Sigmoid colon (tissue), 7 donors: ENCODE data around the gene RIPK3. TPM values are rescaled to one million over a fixed set of nuclear protein-coding genes. Genes with fewer than 3 reads are reported as not detected.
A peak's percentile ranks its signal among the peaks of the same experiment; 100 is the strongest.

Source experiments
- DNase-seq: peaks from one replicate; pipeline ENCODE4 v3.0.0-alpha.2; 2019
- H3K27ac ChIP-seq, 4 donors: fragments of 200-600 bp; sonication (generic); one replicate each; pipeline ENCODE4 v1.5.1; 2016 to 2019; ENCODE audit warnings: mild to moderate bottlenecking in 1 of 4
- H3K27me3 ChIP-seq, 3 donors: fragments of 200-600 bp; sonication (generic); one replicate each; pipeline ENCODE4 v1.5.1; 2019; ENCODE audit warnings: mild to moderate bottlenecking in 1 of 3
- H3K36me3 ChIP-seq, 4 donors: fragments of 200-600 bp; sonication (generic); one replicate each; pipeline ENCODE4 v1.5.1; 2016 to 2019
- H3K4me1 ChIP-seq, 4 donors: fragments of 200-600 bp; sonication (generic); one replicate each; pipeline ENCODE4 v1.5.1; 2017 to 2019
- H3K4me3 ChIP-seq, 4 donors: fragments of 200-600 bp; sonication (generic); one replicate each; pipeline ENCODE4 v1.5.1; 2017 to 2019; ENCODE audit warnings: mild to moderate bottlenecking in 2 of 4, moderate library complexity in 1 of 4
- H3K9me3 ChIP-seq, 4 donors: fragments of 200-600 bp in 3 of 4; sonication (generic) in 3 of 4; one replicate each; pipeline versions ENCODE4 v1.5.1 to v1.6.1; 2013 to 2019
- EP300 ChIP-seq, 4 donors: sonication (generic); formaldehyde crosslinking; IDR thresholded peaks; one replicate each; pipeline ENCODE4 v1.6.1; 2017; ENCODE audit warnings: antibody characterized with exemption in 4 of 4
- POLR2A ChIP-seq, 2 donors: fragments of 450-650 bp; IDR thresholded peaks; one replicate each; pipeline ENCODE4 v1.6.1; 2016; ENCODE audit warnings: antibody characterized with exemption in 2 of 2, mild to moderate bottlenecking in 2 of 2, moderate library complexity in 2 of 2
- POLR2AphosphoS5 ChIP-seq, 4 donors: sonication (generic); formaldehyde crosslinking; IDR thresholded peaks; one replicate each; pipeline ENCODE4 v1.6.1; 2017; ENCODE audit warnings: antibody characterized with exemption in 4 of 4
- WGBS, 2 donors: extraction: QIAGEN DNeasy Blood & Tissue Kit; methylation state at CpG; one replicate each; pipeline ENCODE4 v1.1.7; 2013; 5-methylcytosine and 5-hydroxymethylcytosine counted together
- intact Hi-C: fragments of 100-400 bp; cut with DNase I; formaldehyde crosslinking; loops from one replicate; pipeline ENCODE4 v1.15.1; 2023
- polyA plus RNA-seq, 3 donors: library from polyadenylated mRNA; stranded (reverse); fragments of 200-250 nt; gene quantifications; one replicate each; pipeline ENCODE4 v1.2.3, GENCODE V29; 2013
- total RNA-seq, 4 donors: library from RNA; depleted of rRNA; stranded (reverse); fragments of >200 nt; gene quantifications; one replicate each; pipeline ENCODE4 v1.1.0, GENCODE V29; 2016
- TF ChIP-seq, protein P1 (sequence below), 4 experiments: fragments of 450-650 bp in 3 of 4; fragments of 200-600 bp in 1 of 4; IDR thresholded peaks; one replicate each; pipeline ENCODE4 v1.5.1; 2016 to 2019; ENCODE audit warnings: antibody characterized with exemption in 4 of 4, mild to moderate bottlenecking in 3 of 4, moderate library complexity in 2 of 4
- donor health status: healthy with polysubstance abuse.
- donor health status: Bipolar disorder and iron deficiency.
- donor health status: healthy.

The RIPK3 gene
- total and polyA plus RNA-seq, 7 donors = 2.6 to 66.4 (median 12.5) TPM

DNA sequence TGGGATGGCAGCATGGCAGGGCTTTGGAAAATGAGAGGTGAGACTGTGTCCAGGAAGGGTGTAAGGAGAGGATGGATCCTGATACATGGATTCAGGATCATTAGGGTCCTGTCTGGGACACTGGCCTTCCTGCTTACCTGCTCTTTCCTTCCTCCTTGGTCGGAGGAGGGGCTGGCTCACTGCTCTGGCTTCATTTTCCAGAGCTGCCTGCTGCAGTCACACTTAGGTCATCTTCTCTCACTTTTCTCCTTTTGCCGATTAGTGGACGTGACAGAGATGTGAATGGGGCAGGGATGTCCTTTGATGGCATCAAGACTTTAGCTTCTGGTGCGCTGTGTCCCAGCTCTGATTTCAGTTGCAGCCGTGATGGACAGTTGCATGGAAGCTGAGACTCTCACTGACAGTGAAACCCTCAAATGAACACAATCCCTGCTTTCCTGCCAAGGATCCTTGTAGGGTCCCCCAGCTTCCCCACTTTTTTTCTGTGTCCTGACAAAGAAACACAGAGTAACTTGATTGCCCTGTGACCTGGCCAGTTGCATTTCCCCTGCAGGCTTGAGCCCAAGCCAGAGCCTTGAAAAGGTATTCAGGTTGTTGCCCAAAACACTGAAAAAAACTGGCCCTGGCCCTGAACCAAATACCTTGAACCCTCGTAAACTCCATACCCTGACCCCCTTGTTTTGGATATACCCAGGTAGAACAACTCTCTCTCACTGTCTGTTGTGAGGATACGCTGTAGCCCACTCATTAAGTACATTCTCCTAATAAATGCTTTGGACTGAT is 31.3 kb downstream of the RIPK3 start:
- intact Hi-C loops = no loop called here
- peaks cover 0 to 31% (median 29%) of the 10 kb centered on the region in 4 donors for H3K4me1 ChIP-seq
- 82 to 90% methylated on average over 7 of the region's 7 CpGs for WGBS, 2 donors
- TF ChIP-seq POLR2AphosphoS5 (IDR thresholded peaks at IDR 0.05) (no peak), EP300 (IDR thresholded peaks at IDR 0.05) (no peak), POLR2A (IDR thresholded peaks at IDR 0.05) (no peak)
- TF ChIP-seq, protein P1, sequence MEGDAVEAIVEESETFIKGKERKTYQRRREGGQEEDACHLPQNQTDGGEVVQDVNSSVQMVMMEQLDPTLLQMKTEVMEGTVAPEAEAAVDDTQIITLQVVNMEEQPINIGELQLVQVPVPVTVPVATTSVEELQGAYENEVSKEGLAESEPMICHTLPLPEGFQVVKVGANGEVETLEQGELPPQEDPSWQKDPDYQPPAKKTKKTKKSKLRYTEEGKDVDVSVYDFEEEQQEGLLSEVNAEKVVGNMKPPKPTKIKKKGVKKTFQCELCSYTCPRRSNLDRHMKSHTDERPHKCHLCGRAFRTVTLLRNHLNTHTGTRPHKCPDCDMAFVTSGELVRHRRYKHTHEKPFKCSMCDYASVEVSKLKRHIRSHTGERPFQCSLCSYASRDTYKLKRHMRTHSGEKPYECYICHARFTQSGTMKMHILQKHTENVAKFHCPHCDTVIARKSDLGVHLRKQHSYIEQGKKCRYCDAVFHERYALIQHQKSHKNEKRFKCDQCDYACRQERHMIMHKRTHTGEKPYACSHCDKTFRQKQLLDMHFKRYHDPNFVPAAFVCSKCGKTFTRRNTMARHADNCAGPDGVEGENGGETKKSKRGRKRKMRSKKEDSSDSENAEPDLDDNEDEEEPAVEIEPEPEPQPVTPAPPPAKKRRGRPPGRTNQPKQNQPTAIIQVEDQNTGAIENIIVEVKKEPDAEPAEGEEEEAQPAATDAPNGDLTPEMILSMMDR (IDR thresholded peaks at IDR 0.05) = no peak
- H3K36me3 ChIP-seq = peaks cover 25 to 40% (median 29%) of the 10 kb centered on the region in 4 donors
- no peak for DNase-seq
- no peak overlapping the region for H3K27ac ChIP-seq
- no peaks in the 10 kb centered on the region for H3K9me3 ChIP-seq
- H3K27me3 ChIP-seq = no peaks in the 10 kb centered on the region
- no peak overlapping the region for H3K4me3 ChIP-seq

DNA sequence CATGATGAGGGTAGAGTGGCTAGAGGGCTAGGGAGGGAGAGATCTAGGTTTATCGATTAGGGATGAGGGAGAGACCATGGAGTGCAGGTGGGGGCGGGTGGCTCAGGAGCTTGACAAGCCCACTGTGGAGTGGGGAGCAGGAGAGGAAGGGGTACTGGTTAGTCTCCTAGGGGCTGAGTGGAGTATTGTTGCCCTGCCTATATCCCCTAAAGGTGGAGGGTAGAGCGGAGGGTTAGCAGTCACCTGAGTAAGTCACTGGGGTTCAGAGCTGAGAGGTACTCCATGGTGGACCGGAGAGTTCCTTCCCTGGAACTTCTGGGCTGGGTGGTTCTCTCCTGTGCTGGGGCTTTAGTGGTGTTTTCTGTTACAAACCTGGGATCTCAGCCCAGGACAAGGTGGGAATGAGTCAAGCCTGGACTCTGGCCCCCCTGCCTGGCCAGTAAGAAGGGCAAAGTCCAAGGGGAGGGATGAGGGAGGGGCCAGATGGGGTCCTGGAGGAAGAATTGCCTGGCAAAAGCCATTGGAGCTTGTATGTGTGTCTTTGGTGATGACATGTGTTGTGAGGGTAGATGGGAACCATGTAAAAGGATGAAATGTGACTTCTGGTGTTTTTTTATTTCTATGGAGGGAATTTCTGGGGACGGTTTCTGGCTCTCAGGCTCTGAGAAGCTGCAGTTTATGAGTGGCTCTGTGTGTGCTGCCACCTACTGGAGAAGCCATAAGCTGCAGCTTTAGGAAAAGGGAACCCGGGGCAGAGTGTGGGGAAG is 32.0 kb downstream of the RIPK3 start, which contains the start of gene CIDEB:
CIDEB (minus strand) TSS at position 403 of the 767 bp plus-strand sequence; CDS start at position 284, 119 bp downstream.
- 34 to 53% methylated on average over 6 of the region's 6 CpGs for WGBS, 2 donors
- Histone ChIP-seq H3K4me1 (peaks cover 0 to 31% (median 29%) of the 10 kb centered on the region in 4 donors), H3K9me3 (no peaks in the 10 kb centered on the region), H3K27ac (no peak within 1 kb of the TSS), H3K36me3 (peaks cover 33 to 48% (median 35%) of the 10 kb centered on the region in 4 donors), H3K27me3 (no peaks in the 10 kb centered on the region), H3K4me3 (no peak within 1 kb of the TSS)
- intact Hi-C loops = no loop called here
- peak; percentile 77 for DNase-seq
- no peak for TF ChIP-seq POLR2AphosphoS5 (IDR thresholded peaks at IDR 0.05)
- TF ChIP-seq, protein P1 (IDR thresholded peaks at IDR 0.05) = peak; percentile 58 to 93 (median 78)

DNA sequence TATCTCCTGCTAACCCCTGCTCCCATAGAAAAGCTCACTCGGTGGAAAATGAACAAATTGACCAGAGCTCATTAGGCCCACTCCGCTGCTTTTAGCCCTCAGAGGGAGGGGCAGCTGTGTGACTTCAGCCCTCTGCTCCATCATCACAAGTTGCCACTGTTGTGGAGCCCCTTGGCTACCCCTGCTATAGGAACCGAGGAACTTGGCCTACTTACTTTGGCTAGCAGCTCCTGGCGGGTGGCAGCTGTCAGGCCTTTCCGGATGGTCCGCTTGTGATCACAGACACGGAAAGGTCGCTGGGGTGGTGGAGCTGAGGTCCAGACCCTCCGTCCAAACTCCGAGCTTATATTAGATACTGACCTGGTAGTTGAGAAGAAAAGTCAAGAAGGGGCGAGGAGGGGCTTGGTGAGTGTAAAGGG is 32.6 kb downstream of the RIPK3 start:
- Histone ChIP-seq H3K27ac (no peak overlapping the region), H3K27me3 (no peaks in the 10 kb centered on the region), H3K4me1 (peaks cover 0 to 31% (median 29%) of the 10 kb centered on the region in 4 donors), H3K9me3 (no peaks in the 10 kb centered on the region), H3K4me3 (no peak overlapping the region), H3K36me3 (peaks cover 39 to 54% (median 40%) of the 10 kb centered on the region in 4 donors)
- DNase-seq = no peak
- intact Hi-C loops = no loop called here
- TF ChIP-seq EP300 (IDR thresholded peaks at IDR 0.05) (no peak), POLR2AphosphoS5 (IDR thresholded peaks at IDR 0.05) (no peak), POLR2A (IDR thresholded peaks at IDR 0.05) (no peak)
- TF ChIP-seq, protein P1 (IDR thresholded peaks at IDR 0.05) = no peak
- 76 to 83% methylated on average over 11 of the region's 11 CpGs for WGBS, 2 donors

DNA sequence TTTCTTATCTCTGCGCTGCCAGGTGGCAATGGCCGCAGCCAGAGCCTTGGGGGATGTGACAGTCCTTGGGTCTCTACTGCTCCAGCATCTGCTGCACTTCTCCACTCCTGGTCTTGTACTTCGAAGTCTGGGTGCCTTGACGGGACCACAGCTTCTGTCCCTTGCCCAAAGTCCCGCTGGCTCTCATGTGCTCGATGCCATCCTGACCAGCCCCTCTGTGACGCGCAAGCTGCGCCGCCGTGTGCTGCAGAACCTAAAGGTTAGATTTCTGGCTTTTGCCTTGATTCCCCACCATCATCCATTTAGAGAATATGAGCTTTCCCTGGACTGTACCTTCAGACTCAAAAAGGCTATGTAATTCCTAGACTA is 35.8 kb downstream of the RIPK3 start:
- WGBS, 2 donors = 97% methylated on average over 11 of the region's 11 CpGs
- no peak for TF ChIP-seq POLR2AphosphoS5 (IDR thresholded peaks at IDR 0.05)
- no peak for TF ChIP-seq EP300 (IDR thresholded peaks at IDR 0.05)
- no peak for TF ChIP-seq POLR2A (IDR thresholded peaks at IDR 0.05)
- TF ChIP-seq, protein P1 (IDR thresholded peaks at IDR 0.05) = no peak
- Histone ChIP-seq H3K4me1 (peaks cover 0 to 28% (median 20%) of the 10 kb centered on the region in 4 donors), H3K9me3 (no peaks in the 10 kb centered on the region), H3K27me3 (no peaks in the 10 kb centered on the region), H3K36me3 (peaks cover 43 to 64% (median 44%) of the 10 kb centered on the region in 4 donors), H3K4me3 (no peak overlapping the region), H3K27ac (no peak overlapping the region)
- intact Hi-C loops = no loop called here
- no peak for DNase-seq
